OCI-LY1 (cell line): ENCODE measurements around the gene CHRDL1.

ENCODE experiments used
- CTCF ChIP-seq: fragments of 200-600 bp; sonication (generic), shearing (Covaris generic); IDR thresholded peaks from 2 replicates; pipeline ENCODE4 v1.5.1; 2017; ENCODE audit warnings: mild to moderate bottlenecking, antibody characterized with exemption, low read length, moderate library complexity, mixed read lengths
- EZH2 ChIP-seq: fragments of 200-600 bp; sonication (generic), shearing (Covaris generic); IDR thresholded peaks from 2 replicates; pipeline ENCODE4 v1.8.0; 2017; ENCODE audit warnings: borderline replicate concordance, mixed run types, mild to moderate bottlenecking, antibody characterized with exemption, low read length, moderate library complexity, mixed read lengths

GRCh38 chrX:110743679-110744340 lies 51.8 kb downstream of the CHRDL1 start:
- TF ChIP-seq CTCF (no peak), EZH2 (no peak)
